Ovary (tissue), 9 donors: ENCODE results near the gene LCN6. TPM values are rescaled to one million over a fixed set of nuclear protein-coding genes. Genes with fewer than 3 reads are reported as not detected.

Experiments
- DNase-seq, 5 donors: peaks; one replicate each; pipeline ENCODE4 v3.0.0-alpha.2; 2019 to 2020
- H3K27ac ChIP-seq, 2 donors: fragments of 200-600 bp; one replicate each; pipeline versions ENCODE4 v1.5.1 to v1.8.0; 2019 to 2022
- H3K27me3 ChIP-seq: fragments of 200-600 bp; one replicate; pipeline ENCODE4 v1.8.0; 2022
- H3K36me3 ChIP-seq: fragments of 200-600 bp; sonication (generic); one replicate; pipeline ENCODE4 v1.5.1; 2019
- H3K4me1 ChIP-seq: one replicate; pipeline ENCODE4 v1.8.1; 2013; ENCODE audit warnings: mild to moderate bottlenecking, moderate library complexity; ENCODE audit not compliant: insufficient read depth
- H3K4me3 ChIP-seq: fragments of 200-600 bp; sonication (generic); one replicate; pipeline ENCODE4 v1.5.1; 2017
- H3K9me3 ChIP-seq, 2 donors: fragments of 200-600 bp in 1 of 2; sonication (generic) in 1 of 2; one replicate each; pipeline versions ENCODE4 v1.5.1 to v1.8.1; 2013 to 2019; ENCODE audit warnings: mild to moderate bottlenecking in 1 of 2, moderate library complexity in 1 of 2
- EP300 ChIP-seq: sonication (generic); formaldehyde crosslinking; IDR thresholded peaks from one replicate; pipeline ENCODE4 v1.6.1; 2017; ENCODE audit warnings: antibody characterized with exemption
- POLR2A ChIP-seq: fragments of 450-650 bp; IDR thresholded peaks from one replicate; pipeline ENCODE4 v1.6.1; 2017; ENCODE audit warnings: antibody characterized with exemption, mild to moderate bottlenecking, moderate library complexity
- WGBS, 3 donors: extraction: QIAGEN DNeasy Blood & Tissue Kit in 1 of 3; methylation state at CpG; one replicate each; pipeline versions ENCODE4 v1.1.5 to v1.1.7; 2013 to 2017; 5-methylcytosine and 5-hydroxymethylcytosine counted together
- intact Hi-C, 4 donors: fragments of 100-400 bp; cut with DNase I; formaldehyde crosslinking; loops; one replicate each; pipeline versions ENCODE4 v1.11.0 to v1.15.1; 2022 to 2023
- polyA plus RNA-seq, 2 donors: library from polyadenylated mRNA; stranded (reverse); fragments of 200-250 nt in 1 of 2; fragments of 350-450 nt in 1 of 2; fragmentation: Illumina TruSeq in 1 of 2; extraction: RNeasy Lipid Tissue Mini Kit (QIAGEN cat#74804) in 1 of 2; gene quantifications; one replicate each; pipeline ENCODE4 v1.2.3, GENCODE V29; 2013 to 2014
- total RNA-seq, 7 donors: library from RNA; depleted of rRNA in 2 of 7; stranded (reverse); fragments of >200 nt in 2 of 7; fragmentation: NEBNext Ultra II Directional in 3 of 7; extraction: Animal tissue kit (Norgen Biotek cat#: 25700) in 3 of 7; gene quantifications; one replicate each; pipeline versions ENCODE4 v1.1.0 to v1.2.4, GENCODE V29; 2016 to 2023
- TF ChIP-seq, protein P1 (sequence below), 3 donors: fragments of 450-650 bp in 2 of 3; fragments of 200-600 bp in 1 of 3; IDR thresholded peaks; one replicate each; pipeline versions ENCODE4 v1.5.1 to v1.8.0; 2016 to 2022; ENCODE audit warnings: antibody characterized with exemption in 3 of 3, mild to moderate bottlenecking in 1 of 3
- donor health status: DM: no; HTN: no; CAD: no; lungs with moderate emphysema.
- donor health status: DM: no; HTN: no; CAD: no.
- donor health status: Bipolar disorder and iron deficiency.
- donor health status: DM: yes; HTN: yes; CAD: no.
- donor health status: DM: no; HTN: no; CAD: no.
- donor health status: DM: yes; HTN: yes; CAD: no.

LCN6 gene
- total and polyA plus RNA-seq, 9 donors: 1.6 to 59.3 (median 8.3) TPM

DNA sequence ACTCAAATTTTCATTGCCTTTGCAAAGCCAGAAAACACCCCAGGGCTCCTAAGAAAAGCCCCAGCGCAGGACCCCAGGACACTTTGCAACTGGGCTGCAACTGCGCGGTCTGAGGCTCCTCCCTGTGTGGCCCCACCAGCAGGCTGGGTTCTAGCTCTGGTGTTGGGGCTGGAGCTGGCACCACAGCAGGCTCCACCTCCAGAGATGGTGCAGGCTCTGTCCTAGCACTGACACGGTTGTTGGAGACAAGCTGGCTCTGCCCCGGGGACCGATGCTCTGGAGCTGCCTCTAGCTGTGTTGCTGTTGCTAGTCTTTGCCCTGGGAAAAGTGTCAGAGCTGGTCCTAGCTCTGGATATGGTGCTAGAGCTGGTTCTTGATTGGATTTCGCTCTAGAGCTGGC lies 19.2 kb downstream of the LCN6 start:
- WGBS, 3 donors: 83 to 86% (median 84%) methylated on average over 7 of the region's 7 CpGs
- no peaks in the 10 kb centered on the region for H3K36me3 ChIP-seq
- no peaks in the 10 kb centered on the region for H3K9me3 ChIP-seq
- intact Hi-C loops: no loop called here
- H3K27ac ChIP-seq: no peak overlapping the region
- H3K27me3 ChIP-seq: no peaks in the 10 kb centered on the region
- H3K4me3 ChIP-seq: peak overlapping the region; percentile 68
- H3K4me1 ChIP-seq: peaks cover 15% of the 10 kb centered on the region
- TF ChIP-seq EP300 (no peak), POLR2A (no peak)
- TF ChIP-seq, protein P1, sequence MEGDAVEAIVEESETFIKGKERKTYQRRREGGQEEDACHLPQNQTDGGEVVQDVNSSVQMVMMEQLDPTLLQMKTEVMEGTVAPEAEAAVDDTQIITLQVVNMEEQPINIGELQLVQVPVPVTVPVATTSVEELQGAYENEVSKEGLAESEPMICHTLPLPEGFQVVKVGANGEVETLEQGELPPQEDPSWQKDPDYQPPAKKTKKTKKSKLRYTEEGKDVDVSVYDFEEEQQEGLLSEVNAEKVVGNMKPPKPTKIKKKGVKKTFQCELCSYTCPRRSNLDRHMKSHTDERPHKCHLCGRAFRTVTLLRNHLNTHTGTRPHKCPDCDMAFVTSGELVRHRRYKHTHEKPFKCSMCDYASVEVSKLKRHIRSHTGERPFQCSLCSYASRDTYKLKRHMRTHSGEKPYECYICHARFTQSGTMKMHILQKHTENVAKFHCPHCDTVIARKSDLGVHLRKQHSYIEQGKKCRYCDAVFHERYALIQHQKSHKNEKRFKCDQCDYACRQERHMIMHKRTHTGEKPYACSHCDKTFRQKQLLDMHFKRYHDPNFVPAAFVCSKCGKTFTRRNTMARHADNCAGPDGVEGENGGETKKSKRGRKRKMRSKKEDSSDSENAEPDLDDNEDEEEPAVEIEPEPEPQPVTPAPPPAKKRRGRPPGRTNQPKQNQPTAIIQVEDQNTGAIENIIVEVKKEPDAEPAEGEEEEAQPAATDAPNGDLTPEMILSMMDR (IDR thresholded peaks at IDR 0.05): no peak
- DNase-seq: no peak

DNA sequence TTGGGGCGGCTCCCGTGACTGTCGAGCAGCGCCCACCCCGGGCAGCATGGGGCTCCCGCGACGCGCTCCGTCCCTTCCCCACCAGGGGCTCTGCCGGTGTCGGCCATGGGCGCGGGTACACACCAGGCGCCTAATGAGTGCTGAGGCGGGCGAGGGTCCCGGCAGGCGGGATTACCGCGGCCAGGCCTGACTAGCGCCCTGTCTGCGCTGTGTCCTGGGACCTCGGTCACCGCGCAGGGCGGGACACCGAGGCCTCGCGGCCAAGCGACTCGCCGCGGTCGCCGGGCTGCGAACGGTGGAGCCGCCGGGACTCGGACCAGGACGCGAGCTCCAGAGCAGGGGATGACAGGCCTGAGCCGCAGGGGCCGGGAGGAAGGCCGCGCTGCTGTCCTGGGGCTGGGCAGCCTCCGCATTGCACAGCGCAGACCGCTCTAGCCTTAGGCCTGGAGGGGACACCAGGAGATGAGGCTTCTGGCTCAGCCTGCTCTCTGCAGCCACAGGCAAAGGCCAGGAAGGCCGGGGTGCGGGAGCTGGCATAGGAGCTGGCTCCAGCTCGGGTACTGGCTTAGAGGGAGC lies 19.7 kb downstream of the LCN6 start:
- no peaks in the 10 kb centered on the region for H3K36me3 ChIP-seq
- peak in 2 of 5 donors; percentile 54 to 57 for DNase-seq
- H3K4me1 ChIP-seq: peaks cover 15% of the 10 kb centered on the region
- H3K9me3 ChIP-seq: no peaks in the 10 kb centered on the region
- H3K27me3 ChIP-seq: no peaks in the 10 kb centered on the region
- intact Hi-C loops: no loop called here
- no peak for TF ChIP-seq EP300
- TF ChIP-seq, protein P1 (IDR thresholded peaks at IDR 0.05): no peak
- TF ChIP-seq POLR2A: no peak
- peak overlapping the region; percentile 68 for H3K4me3 ChIP-seq
- WGBS, 3 donors: 1 to 2% (median 2%) methylated on average over 45 to 53 of the region's 53 CpGs
- peak overlapping the region in 1 of 2 donors; percentile 27 for H3K27ac ChIP-seq

DNA sequence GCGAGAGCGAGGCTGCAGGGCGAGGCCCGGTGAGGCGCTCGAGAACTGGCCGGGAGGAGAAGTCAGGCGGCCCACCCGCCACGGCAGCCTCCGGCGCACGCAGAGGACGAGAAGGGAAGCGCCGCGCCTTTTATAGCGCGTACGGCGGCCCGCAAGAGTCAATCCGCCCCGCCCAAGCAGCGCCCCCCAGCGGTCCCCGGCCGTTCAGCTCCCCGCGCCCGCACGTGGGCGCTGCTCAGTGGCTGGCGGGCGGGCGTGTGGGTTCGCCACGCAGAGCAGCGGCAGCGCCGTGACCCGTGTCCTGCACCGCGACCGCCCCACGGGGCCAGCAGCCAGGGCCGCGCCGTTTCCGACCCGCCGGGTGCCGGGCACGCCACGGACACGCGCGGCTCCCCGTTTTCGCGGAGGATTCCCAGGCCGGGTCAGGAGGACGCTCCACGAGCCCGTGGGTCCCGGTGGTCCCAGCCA lies 20.2 kb downstream of the LCN6 start:
- WGBS, 3 donors: 0 to 1% (median 1%) methylated on average over 27 to 66 of the region's 66 CpGs
- intact Hi-C loops: no loop called here
- no peaks in the 10 kb centered on the region for H3K36me3 ChIP-seq
- no peaks in the 10 kb centered on the region for H3K27me3 ChIP-seq
- TF ChIP-seq EP300: peak; percentile 9
- TF ChIP-seq, protein P1 (IDR thresholded peaks at IDR 0.05): peak; percentile 72 to 99 (median 98)
- peak; percentile 98 for TF ChIP-seq POLR2A
- peak overlapping the region in 1 of 2 donors; percentile 27 for H3K27ac ChIP-seq
- peak; percentile 86 to 96 (median 93) for DNase-seq
- peak overlapping the region; percentile 68 for H3K4me3 ChIP-seq
- no peaks in the 10 kb centered on the region for H3K9me3 ChIP-seq
- H3K4me1 ChIP-seq: peaks cover 15% of the 10 kb centered on the region

DNA sequence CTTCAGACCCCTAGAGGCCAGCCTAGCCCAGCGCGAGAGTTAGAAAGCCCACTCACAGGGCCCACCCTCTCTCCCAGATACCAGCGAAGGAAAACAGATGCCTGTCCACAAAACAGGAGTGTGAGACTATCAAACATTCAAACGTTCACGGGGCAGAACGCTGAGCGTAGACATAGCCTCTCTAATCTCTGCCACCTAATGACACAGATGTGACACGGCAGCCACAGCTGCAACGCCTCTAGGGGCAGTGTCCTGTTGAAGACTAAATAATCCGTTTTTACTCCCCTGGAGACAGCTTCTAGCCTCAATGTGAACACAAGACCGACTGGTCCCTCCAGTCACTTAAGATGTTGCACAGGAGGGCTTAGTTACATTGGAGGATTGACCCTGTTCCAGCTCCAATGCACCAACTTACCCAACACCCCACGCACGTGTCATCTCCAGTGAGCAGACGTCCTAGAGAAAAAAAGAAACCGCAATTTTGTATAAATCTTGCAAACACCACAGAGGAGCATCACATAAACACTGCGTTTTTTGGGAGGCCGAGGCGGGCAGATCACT lies 21.6 kb downstream of the LCN6 start:
- WGBS, 3 donors: 20 to 32% (median 21%) methylated on average over 18 of the region's 18 CpGs
- no peaks in the 10 kb centered on the region for H3K9me3 ChIP-seq
- intact Hi-C loops: no loop called here
- H3K27ac ChIP-seq: no peak overlapping the region
- TF ChIP-seq POLR2A: no peak
- TF ChIP-seq, protein P1 (IDR thresholded peaks at IDR 0.05): no peak
- TF ChIP-seq EP300: no peak
- H3K27me3 ChIP-seq: no peaks in the 10 kb centered on the region
- no peaks in the 10 kb centered on the region for H3K36me3 ChIP-seq
- H3K4me1 ChIP-seq: peaks cover 15% of the 10 kb centered on the region
- no peak for DNase-seq
- peak overlapping the region; percentile 68 for H3K4me3 ChIP-seq
